Natural killer cell treated with Interleukin-12 subunit alpha and Interleukin-12 subunit beta and Interleukin-15 and Interleukin-18, amount 100 ng/mL, for 72 hours (primary cell): ENCODE results near the gene MARK2. TPM values are rescaled to one million over a fixed set of nuclear protein-coding genes. Genes with fewer than 3 reads are reported as not detected.
A peak's percentile ranks its signal among the peaks of the same experiment; 100 is the strongest.

Experiments
- ATAC-seq, 2 donors: fragments of 150-1000 bp; cut with Tn5 transposase in 1 of 2; sonication (Bioruptor Pico), chemical (Tn5 transposase) in 1 of 2; 2 replicates each; pipeline ENCODE4 v1.10.0; 2021
- DNase-seq: peaks from one replicate; pipeline ENCODE4 v3.0.0; 2022; ENCODE audit warnings: low spot score
- H3K27ac Mint-ChIP-seq, 2 donors: 1 replicate in 1 of 2; 2 replicates in 1 of 2; pipeline ENCODE4 v1.8.0; 2022; ENCODE audit warnings: mixed read lengths in 2 of 2, mild to moderate bottlenecking in 1 of 2, moderate library complexity in 1 of 2
- H3K27me3 Mint-ChIP-seq, 2 donors: 1 replicate in 1 of 2; 2 replicates in 1 of 2; pipeline ENCODE4 v1.8.0; 2022; ENCODE audit warnings: mixed read lengths in 2 of 2
- H3K36me3 Mint-ChIP-seq: one replicate; pipeline ENCODE4 v1.8.0; 2022; ENCODE audit warnings: mixed read lengths
- H3K4me1 Mint-ChIP-seq, 2 donors: 1 replicate in 1 of 2; 2 replicates in 1 of 2; pipeline ENCODE4 v1.8.0; 2022; ENCODE audit warnings: low read depth in 2 of 2, mixed read lengths in 2 of 2, mild to moderate bottlenecking in 1 of 2
- H3K4me3 Mint-ChIP-seq: one replicate; pipeline ENCODE4 v1.8.0; 2022; ENCODE audit warnings: mixed read lengths
- H3K9me3 Mint-ChIP-seq: 2 replicates; pipeline ENCODE4 v1.8.0; 2022; ENCODE audit warnings: mixed read lengths
- total RNA-seq, 2 donors: library from RNA; stranded (reverse); gene quantifications; one replicate each; pipeline ENCODE4 v1.2.3, GENCODE V29; 2022

MARK2 gene
- total RNA-seq, 2 donors from 2014 or later = 54.9 to 68.5 TPM

GRCh38 chr11:63814383-63814736, 24.6 kb upstream of the MARK2 start:
- ATAC-seq (no peak), DNase-seq (no peak)
- H3K36me3 Mint-ChIP-seq = peaks cover 4% of the 10 kb centered on the region
- H3K9me3 Mint-ChIP-seq = no peaks in the 10 kb centered on the region
- peaks cover 29 to 31% of the 10 kb centered on the region in 2 donors for H3K4me1 Mint-ChIP-seq
- peak overlapping the region; percentile 23 to 45 for H3K27ac Mint-ChIP-seq
- peak overlapping the region; percentile 56 for H3K4me3 Mint-ChIP-seq
- H3K27me3 Mint-ChIP-seq = no peaks in the 10 kb centered on the region

GRCh38 chr11:63816166-63816565, 22.7 kb upstream of the MARK2 start:
- H3K27ac Mint-ChIP-seq = peak overlapping the region in 1 of 2 donors; percentile 17

GRCh38 chr11:63816732-63817131, 22.2 kb upstream of the MARK2 start:
- Mint-ChIP-seq H3K27me3 (no peaks in the 10 kb centered on the region), H3K36me3 (peaks cover 4% of the 10 kb centered on the region), H3K4me1 (peaks cover 29 to 31% of the 10 kb centered on the region in 2 donors), H3K27ac (peak overlapping the region in 1 of 2 donors; percentile 17), H3K9me3 (no peaks in the 10 kb centered on the region), H3K4me3 (no peak overlapping the region)
- ATAC-seq (no peak), DNase-seq (no peak)

More at GRCh38 chr11:63816166-63816565, 22.7 kb upstream of the MARK2 start:
- Mint-ChIP-seq H3K27me3 (no peaks in the 10 kb centered on the region), H3K36me3 (peaks cover 4% of the 10 kb centered on the region), H3K9me3 (no peaks in the 10 kb centered on the region), H3K4me1 (peaks cover 29 to 31% of the 10 kb centered on the region in 2 donors), H3K4me3 (peak overlapping the region; percentile 1)
- DNase-seq (no peak), ATAC-seq (no peak)

- ATAC-seq = no peak
- Mint-ChIP-seq H3K9me3 (no peaks in the 10 kb centered on the region), H3K4me3 (no peak overlapping the region), H3K4me1 (peaks cover 23 to 26% of the 10 kb centered on the region in 2 donors), H3K36me3 (peaks cover 11% of the 10 kb centered on the region), H3K27me3 (no peaks in the 10 kb centered on the region), H3K27ac (no peak overlapping the region)
- no peak for DNase-seq
These were observed 21.0 kb upstream of the MARK2 start for GRCh38 chr11:63817758-63818498.

- H3K36me3 Mint-ChIP-seq = peaks cover 15% of the 10 kb centered on the region
- H3K4me3 Mint-ChIP-seq = no peak overlapping the region
- H3K27me3 Mint-ChIP-seq = no peaks in the 10 kb centered on the region
- no peak overlapping the region for H3K27ac Mint-ChIP-seq
- DNase-seq (no peak), ATAC-seq (no peak)
- H3K4me1 Mint-ChIP-seq = peaks cover 23 to 26% of the 10 kb centered on the region in 2 donors
- no peaks in the 10 kb centered on the region for H3K9me3 Mint-ChIP-seq
These were observed 20.3 kb upstream of the MARK2 start for GRCh38 chr11:63818609-63819008.

GRCh38 chr11:63821411-63821810, 17.5 kb upstream of the MARK2 start:
- peaks cover 26% of the 10 kb centered on the region for H3K36me3 Mint-ChIP-seq
- peaks cover 8 to 13% of the 10 kb centered on the region in 2 donors for H3K4me1 Mint-ChIP-seq
- ATAC-seq = no peak
- no peak for DNase-seq
- H3K9me3 Mint-ChIP-seq = no peaks in the 10 kb centered on the region
- no peak overlapping the region for H3K4me3 Mint-ChIP-seq
- H3K27ac Mint-ChIP-seq = no peak overlapping the region
- no peaks in the 10 kb centered on the region for H3K27me3 Mint-ChIP-seq

GRCh38 chr11:63826471-63827190, 12.3 kb upstream of the MARK2 start:
- DNase-seq (no peak), ATAC-seq (no peak)
- Mint-ChIP-seq H3K27ac (no peak overlapping the region), H3K36me3 (peaks cover 22% of the 10 kb centered on the region), H3K9me3 (no peaks in the 10 kb centered on the region), H3K4me3 (no peak overlapping the region), H3K4me1 (peaks cover 7 to 11% of the 10 kb centered on the region in 2 donors), H3K27me3 (no peaks in the 10 kb centered on the region)

GRCh38 chr11:63829823-63830489, 9.0 kb upstream of the MARK2 start:
- Mint-ChIP-seq H3K27me3 (no peaks in the 10 kb centered on the region), H3K9me3 (no peaks in the 10 kb centered on the region), H3K4me3 (no peak overlapping the region), H3K27ac (no peak overlapping the region), H3K4me1 (peaks cover 0 to 8% of the 10 kb centered on the region in 2 donors), H3K36me3 (peaks cover under 1% of the 10 kb centered on the region)
- DNase-seq (no peak), ATAC-seq (peak; percentile 56 to 57)

GRCh38 chr11:63831326-63831725, 7.6 kb upstream of the MARK2 start:
- Mint-ChIP-seq H3K27ac (no peak overlapping the region), H3K36me3 (no peaks in the 10 kb centered on the region), H3K4me3 (no peak overlapping the region)

GRCh38 chr11:63832336-63832735, 6.6 kb upstream of the MARK2 start:
- DNase-seq = no peak
- no peaks in the 10 kb centered on the region for H3K27me3 Mint-ChIP-seq

More at GRCh38 chr11:63831326-63831725, 7.6 kb upstream of the MARK2 start:
- H3K27me3 Mint-ChIP-seq = no peaks in the 10 kb centered on the region
- DNase-seq (no peak), ATAC-seq (no peak)
- H3K4me1 Mint-ChIP-seq = peaks cover 0 to 5% of the 10 kb centered on the region in 2 donors
- no peaks in the 10 kb centered on the region for H3K9me3 Mint-ChIP-seq

GRCh38 chr11:63833048-63833447, 5.9 kb upstream of the MARK2 start:
- no peak for DNase-seq
- no peak overlapping the region for H3K4me3 Mint-ChIP-seq
- no peaks in the 10 kb centered on the region for H3K27me3 Mint-ChIP-seq
- no peaks in the 10 kb centered on the region for H3K36me3 Mint-ChIP-seq
- no peaks in the 10 kb centered on the region for H3K9me3 Mint-ChIP-seq
- peaks cover 11 to 18% of the 10 kb centered on the region in 2 donors for H3K4me1 Mint-ChIP-seq
- no peak overlapping the region for H3K27ac Mint-ChIP-seq
- no peak for ATAC-seq

More at GRCh38 chr11:63832336-63832735, 6.6 kb upstream of the MARK2 start:
- Mint-ChIP-seq H3K9me3 (no peaks in the 10 kb centered on the region), H3K4me3 (no peak overlapping the region), H3K4me1 (peaks cover 4 to 11% of the 10 kb centered on the region in 2 donors), H3K36me3 (no peaks in the 10 kb centered on the region), H3K27ac (no peak overlapping the region)
- no peak for ATAC-seq

GRCh38 chr11:63834535-63835157, 4.3 kb upstream of the MARK2 start:
- peak overlapping the region in 1 of 2 donors; percentile 7 for H3K27ac Mint-ChIP-seq
- H3K4me3 Mint-ChIP-seq = no peak overlapping the region
- H3K4me1 Mint-ChIP-seq = peaks cover 17 to 21% of the 10 kb centered on the region in 2 donors
- no peaks in the 10 kb centered on the region for H3K27me3 Mint-ChIP-seq
- H3K9me3 Mint-ChIP-seq = no peaks in the 10 kb centered on the region
- no peak for DNase-seq
- H3K36me3 Mint-ChIP-seq = peaks cover under 1% of the 10 kb centered on the region
- ATAC-seq = no peak

GRCh38 chr11:63835158-63835545, 3.8 kb upstream of the MARK2 start:
- no peak for DNase-seq

More at GRCh38 chr11:63835158-63835545, 3.8 kb upstream of the MARK2 start:
- H3K9me3 Mint-ChIP-seq = no peaks in the 10 kb centered on the region
- ATAC-seq = no peak
- H3K36me3 Mint-ChIP-seq = peaks cover 5% of the 10 kb centered on the region
- H3K27me3 Mint-ChIP-seq = no peaks in the 10 kb centered on the region
- H3K4me3 Mint-ChIP-seq = no peak overlapping the region
- H3K4me1 Mint-ChIP-seq = peaks cover 22 to 23% of the 10 kb centered on the region in 2 donors
- H3K27ac Mint-ChIP-seq = peak overlapping the region in 1 of 2 donors; percentile 7
